Epithelial cell of esophagus (primary cell): ENCODE results near the gene ALOX5AP.
A peak's percentile ranks its signal among the peaks of the same experiment; 100 is the strongest.

Experiments
- DNase-seq: peaks from one replicate; pipeline ENCODE4 v3.0.0; 2010; ENCODE audit warnings: low read depth
- H3K4me3 ChIP-seq: 2 replicates; pipeline ENCODE4 v1.5.1; 2011; ENCODE audit warnings: mild to moderate bottlenecking, low read length, control low read depth
- CTCF ChIP-seq: IDR thresholded peaks from 2 replicates; pipeline ENCODE4 v1.5.1; 2011; ENCODE audit warnings: low read depth, mild to moderate bottlenecking, low read length, control low read depth, inconsistent platforms; ENCODE audit not compliant: insufficient read depth; ENCODE audit errors: missing control alignments

The ALOX5AP gene

GRCh38 chr13:30748717-30749116, 13.4 kb downstream of the ALOX5AP start:
- DNase-seq, result no peak
- no peak overlapping the region for H3K4me3 ChIP-seq
- no peak for TF ChIP-seq CTCF

- no peak overlapping the region for H3K4me3 ChIP-seq
- TF ChIP-seq CTCF, result no peak
- DNase-seq, result no peak
Measured at GRCh38 chr13:30750036-30750435, 14.7 kb downstream of the ALOX5AP start.

- no peak overlapping the region for H3K4me3 ChIP-seq
- DNase-seq, result no peak
- no peak for TF ChIP-seq CTCF
Measured at GRCh38 chr13:30751183-30751933, 16.0 kb downstream of the ALOX5AP start.

GRCh38 chr13:30752201-30752797, 17.0 kb downstream of the ALOX5AP start:
- H3K4me3 ChIP-seq, result no peak overlapping the region
- TF ChIP-seq CTCF, result no peak
- peak; percentile 13 for DNase-seq

- no peak for TF ChIP-seq CTCF
- no peak overlapping the region for H3K4me3 ChIP-seq
- no peak for DNase-seq
Measured at GRCh38 chr13:30753030-30753616, 17.8 kb downstream of the ALOX5AP start.

GRCh38 chr13:30755678-30756077, 20.3 kb downstream of the ALOX5AP start:
- H3K4me3 ChIP-seq, result no peak overlapping the region
- DNase-seq, result no peak
- TF ChIP-seq CTCF, result no peak
